ENCODE measurements around the gene NF2. TPM values are rescaled to one million over a fixed set of nuclear protein-coding genes. Genes with fewer than 3 reads are reported as not detected.

The NF2 gene
- total RNA-seq, 1 experiment from 2014 or later: 190 TPM

- ATAC-seq (peak; percentile 19; the same call in 1 of the 2 replicates), DNase-seq (ENCODE audit: low read depth, low spot score) (no peak)
- no peaks in the 10 kb centered on the region for H3K27me3 ChIP-seq (ENCODE audit: control insufficient read depth, insufficient read depth, low read length)
- in situ Hi-C loops (cut with HindIII; ENCODE audit: low pct_unique_long_range_greater_than_20kb, low sequenced_read_pairs): no loop called here
- no peak for TF ChIP-seq SIN3A (IDR thresholded peaks at IDR 0.05; ENCODE audit: borderline replicate concordance, insufficient read depth, low read depth, low read length)
- TF ChIP-seq REST (IDR thresholded peaks at IDR 0.05; ENCODE audit: insufficient read depth in 1 of 2, low read depth in 2 of 2, low read length in 1 of 2): no peak
- TF ChIP-seq POLR2AphosphoS5 (IDR thresholded peaks at IDR 0.05; ENCODE audit: low read depth, low read length): no peak
- TF ChIP-seq TCF7L2 (IDR thresholded peaks at IDR 0.05; ENCODE audit: low read depth, low read length): no peak
- no peak for TF ChIP-seq CTCF (IDR thresholded peaks at IDR 0.05)
- peaks cover 2% of the 10 kb centered on the region; the same call in 1 of the 2 replicates for H3K4me1 ChIP-seq (ENCODE audit: control insufficient read depth, insufficient read depth, low read length)
- ChIA-PET CTCF (no interaction called here), POLR2A (no interaction called here)
- H3K36me3 ChIP-seq (ENCODE audit: control insufficient read depth, insufficient read depth, low read length): no peaks in the 10 kb centered on the region
- H3K9me3 ChIP-seq (ENCODE audit: control insufficient read depth, insufficient read depth, low read depth, low read length): no peaks in the 10 kb centered on the region
- no TSS peak for BruUV-seq (replicated peaks)
- H3K27ac ChIP-seq (ENCODE audit: low read length): no peak overlapping the region
- H3K4me3 ChIP-seq (ENCODE audit: low read depth in 2 of 2, low read length in 2 of 2): no peak overlapping the region
- intact Hi-C loops (cut with micrococcal nuclease; ENCODE audit: unreplicated experiment): no loop called here
Measured at GRCh38 chr22:29735416-29735815, 132.0 kb downstream of the NF2 start.

GRCh38 chr22:29737251-29738117, 134.1 kb downstream of the NF2 start:
- Histone ChIP-seq H3K27ac (ENCODE audit: low read length) (no peak overlapping the region), H3K36me3 (ENCODE audit: control insufficient read depth, insufficient read depth, low read length) (no peaks in the 10 kb centered on the region), H3K4me3 (ENCODE audit: low read depth in 2 of 2, low read length in 2 of 2) (no peak overlapping the region), H3K9me3 (ENCODE audit: control insufficient read depth, insufficient read depth, low read depth, low read length) (no peaks in the 10 kb centered on the region), H3K27me3 (ENCODE audit: control insufficient read depth, insufficient read depth, low read length) (no peaks in the 10 kb centered on the region), H3K4me1 (ENCODE audit: control insufficient read depth, insufficient read depth, low read length) (peaks cover 2% of the 10 kb centered on the region; the same call in 1 of the 2 replicates)
- intact Hi-C loops (cut with micrococcal nuclease; ENCODE audit: unreplicated experiment): no loop called here
- POLR2A ChIA-PET: no interaction called here
- in situ Hi-C loops (cut with HindIII; ENCODE audit: low pct_unique_long_range_greater_than_20kb, low sequenced_read_pairs): no loop called here
- TF ChIP-seq REST (IDR thresholded peaks at IDR 0.05; ENCODE audit: insufficient read depth in 1 of 2, low read depth in 2 of 2, low read length in 1 of 2): no peak
- TF ChIP-seq POLR2AphosphoS5 (IDR thresholded peaks at IDR 0.05; ENCODE audit: low read depth, low read length): no peak
- TF ChIP-seq SIN3A (IDR thresholded peaks at IDR 0.05; ENCODE audit: borderline replicate concordance, insufficient read depth, low read depth, low read length): no peak
- no peak for TF ChIP-seq CTCF (IDR thresholded peaks at IDR 0.05)
- TF ChIP-seq TCF7L2 (IDR thresholded peaks at IDR 0.05; ENCODE audit: low read depth, low read length): no peak
- no peak for DNase-seq (ENCODE audit: low read depth, low spot score)
- CTCF ChIA-PET: interaction anchor here (0.7 kb wide), 1 partner anchor 320 kb away, joined by 4 read pairs; no protein-coding TSS in a partner anchor
- no peak for ATAC-seq
- BruUV-seq (replicated peaks): no TSS peak
